ENCODE measurements around the gene NXPH3.

The NXPH3 gene

GRCh38 chr17:49548051-49548505 is 27.6 kb upstream of the NXPH3 start:
- Histone ChIP-seq H3K4me1 (ENCODE audit: insufficient read depth, low read length) (no peaks in the 10 kb centered on the region), H2AFZ (ENCODE audit: low read depth, low read length) (no peak overlapping the region), H3K4me2 (ENCODE audit: insufficient read depth, low read length) (no peak overlapping the region), H3K4me3 (ENCODE audit: low read depth in 1 of 2, low read length in 2 of 2) (no peak overlapping the region), H4K20me1 (ENCODE audit: insufficient read depth, low read length) (no peaks in the 10 kb centered on the region), H3K27me3 (ENCODE audit: insufficient read depth, low read length, poor library complexity) (no peaks in the 10 kb centered on the region), H3K79me2 (ENCODE audit: insufficient read depth, low read length) (no peaks in the 10 kb centered on the region), H3K9ac (ENCODE audit: low read depth, low read length) (no peak overlapping the region), H3K27ac (ENCODE audit: low read length) (no peak overlapping the region), H3K9me3 (ENCODE audit: insufficient read depth, low read length, severe bottlenecking) (no peaks in the 10 kb centered on the region), H3K36me3 (ENCODE audit: insufficient read depth, low read length) (no peaks in the 10 kb centered on the region)
- DNase-seq (no peak), ATAC-seq (ENCODE audit: insufficient read depth, low read depth) (no peak)
- TF ChIP-seq EZH2 (IDR thresholded peaks at IDR 0.05; ENCODE audit: borderline replicate concordance, low read depth, low read length, severe bottlenecking): no peak
- TF ChIP-seq CTCF (IDR thresholded peaks at IDR 0.05; ENCODE audit: borderline replicate concordance, extremely low read depth, low read length, poor library complexity, severe bottlenecking): no peak

GRCh38 chr17:49548506-49549310 is 27.0 kb upstream of the NXPH3 start:
- H3K9ac ChIP-seq (ENCODE audit: low read depth, low read length): no peak overlapping the region
- no peak overlapping the region for H2AFZ ChIP-seq (ENCODE audit: low read depth, low read length)
- H3K4me3 ChIP-seq (ENCODE audit: low read depth in 1 of 2, low read length in 2 of 2): no peak overlapping the region
- DNase-seq (no peak), ATAC-seq (ENCODE audit: insufficient read depth, low read depth) (no peak)
- H3K36me3 ChIP-seq (ENCODE audit: insufficient read depth, low read length): no peaks in the 10 kb centered on the region
- no peak overlapping the region for H3K27ac ChIP-seq (ENCODE audit: low read length)
- no peaks in the 10 kb centered on the region for H3K9me3 ChIP-seq (ENCODE audit: insufficient read depth, low read length, severe bottlenecking)
- no peaks in the 10 kb centered on the region for H3K4me1 ChIP-seq (ENCODE audit: insufficient read depth, low read length)
- no peaks in the 10 kb centered on the region for H3K27me3 ChIP-seq (ENCODE audit: insufficient read depth, low read length, poor library complexity)
- TF ChIP-seq EZH2 (IDR thresholded peaks at IDR 0.05; ENCODE audit: borderline replicate concordance, low read depth, low read length, severe bottlenecking) (no peak), CTCF (IDR thresholded peaks at IDR 0.05; ENCODE audit: borderline replicate concordance, extremely low read depth, low read length, poor library complexity, severe bottlenecking) (peak; percentile 30)
- H4K20me1 ChIP-seq (ENCODE audit: insufficient read depth, low read length): no peaks in the 10 kb centered on the region
- no peaks in the 10 kb centered on the region for H3K79me2 ChIP-seq (ENCODE audit: insufficient read depth, low read length)
- no peak overlapping the region for H3K4me2 ChIP-seq (ENCODE audit: insufficient read depth, low read length)

- H3K4me1 ChIP-seq (ENCODE audit: insufficient read depth, low read length): no peaks in the 10 kb centered on the region
- ATAC-seq (ENCODE audit: insufficient read depth, low read depth): no peak
- no peaks in the 10 kb centered on the region for H3K79me2 ChIP-seq (ENCODE audit: insufficient read depth, low read length)
- DNase-seq: no peak
- H3K4me2 ChIP-seq (ENCODE audit: insufficient read depth, low read length): no peak overlapping the region
- no peaks in the 10 kb centered on the region for H4K20me1 ChIP-seq (ENCODE audit: insufficient read depth, low read length)
- no peaks in the 10 kb centered on the region for H3K9me3 ChIP-seq (ENCODE audit: insufficient read depth, low read length, severe bottlenecking)
- H2AFZ ChIP-seq (ENCODE audit: low read depth, low read length): no peak overlapping the region
- H3K27me3 ChIP-seq (ENCODE audit: insufficient read depth, low read length, poor library complexity): no peaks in the 10 kb centered on the region
- H3K9ac ChIP-seq (ENCODE audit: low read depth, low read length): no peak overlapping the region
- H3K4me3 ChIP-seq (ENCODE audit: low read depth in 1 of 2, low read length in 2 of 2): no peak overlapping the region
- H3K27ac ChIP-seq (ENCODE audit: low read length): no peak overlapping the region
- no peaks in the 10 kb centered on the region for H3K36me3 ChIP-seq (ENCODE audit: insufficient read depth, low read length)
- no peak for TF ChIP-seq CTCF (IDR thresholded peaks at IDR 0.05; ENCODE audit: borderline replicate concordance, extremely low read depth, low read length, poor library complexity, severe bottlenecking)
- no peak for TF ChIP-seq EZH2 (IDR thresholded peaks at IDR 0.05; ENCODE audit: borderline replicate concordance, low read depth, low read length, severe bottlenecking)
These were observed 26.4 kb upstream of the NXPH3 start for GRCh38 chr17:49549311-49549605.

All from DND-41 (cell line).